ENCODE results near the gene ARAP1.

ARAP1 gene

GRCh38 chr11:72702096-72702495, 50.1 kb downstream of the ARAP1 start:
- DNase-seq, result no peak

DNA sequence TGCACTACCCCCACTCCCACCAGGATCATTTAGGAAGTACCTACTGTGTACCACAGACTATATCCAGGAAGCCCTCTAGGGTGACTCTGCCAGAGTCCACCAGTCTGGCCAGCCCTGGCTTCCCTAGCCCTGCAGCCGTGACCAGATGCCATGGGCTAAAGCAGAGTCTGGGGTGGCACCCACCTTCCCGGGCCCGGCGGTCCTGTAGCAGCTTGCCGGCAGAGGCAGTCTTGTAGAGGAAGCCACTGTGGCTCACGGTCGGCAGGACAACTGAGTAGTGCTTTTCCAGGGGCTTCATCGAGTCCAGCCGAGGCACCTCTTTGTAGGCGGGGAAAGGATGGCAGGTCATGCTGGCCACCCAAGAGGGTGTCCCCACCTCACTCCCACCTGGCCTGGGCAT, 50.7 kb downstream of the ARAP1 start:
- no peak for DNase-seq

GRCh38 chr11:72700146-72700545, 52.1 kb downstream of the ARAP1 start:
- DNase-seq, result no peak

DNA sequence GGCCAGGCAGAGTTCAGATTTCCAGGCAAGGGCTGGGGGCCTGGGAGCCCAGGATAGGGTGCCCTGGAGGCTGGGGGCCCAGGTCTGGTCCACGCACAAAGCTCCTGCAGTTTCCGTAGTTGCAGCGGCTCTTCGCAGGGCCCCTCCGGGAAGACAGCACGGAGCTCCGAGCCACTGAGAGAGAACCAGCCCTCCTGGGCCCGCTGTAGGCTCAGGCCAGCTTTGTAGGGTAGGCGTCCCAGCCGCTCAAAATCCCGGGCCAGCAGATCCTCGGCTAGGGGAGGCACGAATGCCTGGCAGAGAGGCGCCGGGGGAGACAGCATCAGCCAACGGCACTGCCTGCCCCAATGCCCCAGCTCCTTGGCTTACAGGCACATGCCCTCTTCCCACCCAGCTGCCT, 54.4 kb downstream of the ARAP1 start:
- no peak for DNase-seq

GRCh38 chr11:72696866-72697700, 55.1 kb downstream of the ARAP1 start:
- no peak for DNase-seq

DNA sequence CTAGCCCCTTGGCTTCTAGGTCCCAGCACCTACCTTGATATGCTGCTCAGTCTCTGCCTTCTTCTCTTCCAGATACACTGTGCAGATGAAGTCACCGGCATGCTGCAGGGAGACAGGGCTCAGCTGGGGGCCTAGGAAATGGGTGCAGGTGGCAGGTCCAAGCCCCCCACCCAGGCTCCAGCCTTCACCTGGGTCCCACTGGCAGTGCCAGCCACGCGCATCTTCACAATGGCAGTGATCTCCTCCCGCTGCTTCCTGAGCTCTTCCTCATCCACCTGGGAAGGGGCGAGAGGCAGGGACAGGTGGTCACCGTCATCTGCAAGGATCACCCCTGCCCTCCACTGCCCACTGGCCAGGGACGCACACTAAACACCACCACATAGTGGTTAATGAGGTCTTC, 56.9 kb downstream of the ARAP1 start:
- no peak for DNase-seq

- DNase-seq, result no peak
Measured at GRCh38 chr11:72693271-72693968, 58.8 kb downstream of the ARAP1 start.

GRCh38 chr11:72692498-72693237, 59.5 kb downstream of the ARAP1 start:
- DNase-seq, result no peak

- DNase-seq, result no peak
Measured at GRCh38 chr11:72690166-72690565, 62.0 kb downstream of the ARAP1 start.

GRCh38 chr11:72688929-72689328, 63.3 kb downstream of the ARAP1 start:
- DNase-seq, result no peak

GRCh38 chr11:72688486-72688885, 63.7 kb downstream of the ARAP1 start:
- no peak for DNase-seq

GRCh38 chr11:72687326-72687725, 64.9 kb downstream of the ARAP1 start:
- no peak for DNase-seq

DNA sequence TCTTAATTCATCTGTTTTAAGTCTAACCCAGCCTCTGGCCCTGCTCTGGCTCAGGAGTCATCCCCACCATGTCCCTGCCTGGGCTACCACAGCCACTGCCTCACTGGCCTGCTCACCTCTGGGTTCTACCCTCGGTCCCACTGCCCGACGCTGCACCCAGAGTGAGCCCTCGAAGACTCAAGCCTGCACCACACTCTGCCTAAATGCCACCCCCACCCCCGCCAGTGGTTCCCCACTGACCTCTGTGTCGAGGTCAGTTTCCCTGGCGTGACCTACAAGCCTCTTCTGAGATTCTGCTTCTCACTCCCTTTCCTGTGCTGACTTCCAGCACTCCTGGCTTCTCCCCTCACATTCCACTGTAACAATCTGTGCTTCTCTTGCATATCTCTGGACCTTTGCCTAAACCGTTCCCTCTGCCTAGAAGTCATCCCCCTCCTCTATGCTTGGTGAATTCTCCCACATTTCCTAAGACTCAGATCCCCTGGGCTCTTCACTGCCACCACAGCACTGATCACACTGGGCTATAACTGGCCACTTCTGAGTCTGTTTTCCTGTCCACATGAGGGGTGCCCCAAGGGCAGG, 65.5 kb downstream of the ARAP1 start:
- no peak for DNase-seq

DNA sequence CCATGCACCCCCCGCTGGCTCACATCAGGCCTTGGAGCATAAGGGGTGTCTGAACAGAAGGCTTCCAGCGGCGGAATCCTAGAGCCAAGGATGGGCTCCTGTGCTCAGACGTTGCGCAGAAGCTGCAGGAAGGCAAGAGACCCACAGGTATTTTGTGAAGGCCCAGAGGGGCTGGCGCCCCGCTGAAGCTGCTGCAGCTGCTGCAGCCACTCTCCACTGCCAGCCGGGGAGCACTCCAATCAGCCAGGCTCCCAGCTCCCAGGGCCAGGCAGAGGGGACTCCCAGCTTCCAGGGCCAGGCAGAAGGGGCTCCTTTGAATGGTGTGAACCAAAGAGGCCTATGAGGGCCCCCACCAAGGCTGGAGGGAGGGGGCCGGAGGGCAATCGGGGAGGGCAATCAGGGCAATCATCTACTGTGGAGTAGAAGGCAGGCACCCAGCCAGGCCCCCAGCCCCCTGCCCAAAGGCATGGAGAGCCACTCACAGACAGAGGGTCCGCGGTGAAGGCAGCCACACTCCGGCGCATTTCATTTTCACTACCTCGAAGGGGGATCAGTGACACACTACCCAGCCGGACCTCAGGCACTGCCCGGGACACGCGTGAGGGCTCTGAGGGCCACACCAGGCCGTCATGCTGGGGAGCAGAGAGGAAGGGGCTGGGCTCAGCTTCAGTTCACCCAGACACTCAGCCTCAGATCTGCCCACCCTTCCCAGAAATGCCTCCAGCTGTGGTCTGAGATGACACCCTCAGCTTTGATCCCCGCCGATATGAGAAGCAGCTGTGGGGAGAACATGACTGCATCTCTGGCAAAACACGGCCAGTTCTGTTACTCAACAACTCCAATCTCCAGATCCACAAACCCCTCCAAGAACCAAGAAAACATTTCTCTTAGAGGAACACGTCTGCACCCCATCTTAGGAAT, 66.4 kb downstream of the ARAP1 start:
- DNase-seq, result no peak

GRCh38 chr11:72684236-72684912, 67.8 kb downstream of the ARAP1 start:
- no peak for DNase-seq

- DNase-seq, result no peak
Measured at GRCh38 chr11:72683782-72684200, 68.4 kb downstream of the ARAP1 start.

DNA sequence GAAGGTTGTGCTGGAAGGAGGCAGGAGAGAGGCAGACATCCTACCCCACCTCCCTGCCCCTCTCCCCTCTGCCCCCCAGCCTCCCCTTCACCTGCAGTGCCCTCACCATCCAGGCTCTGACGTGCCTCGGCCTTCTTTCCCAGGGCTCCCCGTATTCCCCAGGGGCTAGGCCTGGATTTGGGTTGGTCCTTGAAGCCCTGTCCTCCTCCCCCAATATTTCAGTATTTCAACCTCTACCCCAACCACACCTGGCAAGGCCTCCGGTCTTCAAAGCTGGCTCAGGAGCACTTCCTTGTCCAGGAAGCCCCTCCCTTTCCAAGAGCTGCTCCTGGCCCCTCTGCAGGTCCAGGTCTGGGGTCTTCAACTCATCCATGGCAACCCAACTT, 69.4 kb downstream of the ARAP1 start:
- no peak for DNase-seq

DNA sequence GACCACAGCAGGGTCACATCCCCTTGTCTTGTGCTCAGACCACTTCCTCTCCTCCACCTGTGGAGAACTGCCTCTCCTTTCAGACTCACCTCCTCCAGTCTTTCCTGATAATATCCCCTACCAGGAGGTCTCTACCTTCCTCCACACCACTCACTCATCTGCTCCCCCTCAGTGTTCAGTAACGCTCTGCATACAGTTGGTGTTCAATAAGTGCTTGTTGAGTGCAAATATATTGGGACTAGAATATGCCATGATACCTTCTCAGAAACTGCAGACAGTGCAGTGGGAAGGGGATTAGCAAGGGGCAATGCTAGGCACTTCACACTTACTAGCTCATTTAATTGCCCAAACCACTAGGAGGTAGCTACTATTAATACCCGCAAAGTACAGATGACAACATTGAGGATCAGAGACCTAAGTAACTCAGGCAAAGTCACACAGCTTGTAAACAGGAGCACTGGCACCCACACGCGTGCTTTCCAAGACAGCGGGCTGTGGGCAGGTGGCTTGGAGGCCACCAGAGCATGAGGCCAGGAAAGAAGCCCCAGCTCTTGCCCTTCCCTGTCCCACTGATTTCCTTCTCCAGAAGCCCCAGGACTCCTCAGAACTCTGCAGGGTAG, 69.9 kb downstream of the ARAP1 start:
- DNase-seq, result no peak

- DNase-seq, result peak; percentile 52
Measured at GRCh38 chr11:72681226-72682153, 70.7 kb downstream of the ARAP1 start.

DNA sequence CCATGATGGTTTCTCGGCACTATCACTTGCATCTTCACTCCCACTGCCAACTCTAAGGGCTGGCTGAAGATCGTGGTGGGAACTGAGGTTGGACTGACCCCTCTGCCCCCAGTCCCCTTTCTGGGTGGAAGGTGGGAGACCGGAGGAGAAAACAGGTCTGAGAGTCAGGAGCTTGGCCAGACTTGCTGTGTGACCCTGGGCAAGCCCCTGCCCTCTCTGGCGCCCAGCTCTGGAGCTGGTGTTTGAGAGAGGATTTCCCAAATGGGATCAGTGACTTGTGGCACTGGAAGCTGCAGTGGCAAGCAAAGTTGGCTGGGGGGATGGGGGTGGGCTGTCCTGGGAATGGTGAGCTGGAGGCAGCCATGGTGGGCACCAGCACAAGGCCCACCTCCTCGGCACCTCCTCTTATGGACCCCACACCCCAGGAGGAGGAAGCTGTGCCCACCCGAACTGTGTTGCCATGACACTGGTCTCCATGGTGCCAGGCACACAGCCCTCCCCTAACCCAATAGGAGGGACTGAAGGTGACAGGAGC, 71.5 kb downstream of the ARAP1 start:
- no peak for DNase-seq

Measured in DMS79 (cell line).